Nephron progenitor cell (in vitro differentiated cells): Measurements from ENCODE around the gene GFRA1.

ENCODE experiments used
- DNase-seq: peaks from one replicate; pipeline ENCODE4 v3.0.0; 2021
- H3K27ac Mint-ChIP-seq: 2 replicates; pipeline ENCODE4 v1.8.0; 2021; ENCODE audit warnings: mild to moderate bottlenecking, moderate library complexity, mixed read lengths
- H3K27me3 Mint-ChIP-seq: 2 replicates; pipeline ENCODE4 v1.8.0; 2021; ENCODE audit warnings: mild to moderate bottlenecking, low read depth, mixed read lengths; ENCODE audit not compliant: poor library complexity
- H3K36me3 Mint-ChIP-seq: 2 replicates; pipeline ENCODE4 v1.8.0; 2021; ENCODE audit warnings: low read depth, mixed read lengths
- H3K4me1 Mint-ChIP-seq: 2 replicates; pipeline ENCODE4 v1.8.0; 2021; ENCODE audit warnings: mixed read lengths
- H3K4me3 Mint-ChIP-seq: 2 replicates; pipeline ENCODE4 v1.8.0; 2021; ENCODE audit warnings: mild to moderate bottlenecking, moderate library complexity, mixed read lengths
- H3K9me3 Mint-ChIP-seq: 2 replicates; pipeline ENCODE4 v1.8.0; 2021; ENCODE audit warnings: mild to moderate bottlenecking, moderate library complexity, mixed read lengths
- CTCF ChIP-seq: fragments of 200-600 bp; sonication (generic); IDR thresholded peaks from 2 replicates; pipeline ENCODE4 v1.5.0; 2021; ENCODE audit warnings: antibody characterized with exemption

The GFRA1 gene

GRCh38 chr10:116084161-116084560, 188.8 kb downstream of the GFRA1 start:
- no peak overlapping the region for H3K27ac Mint-ChIP-seq
- DNase-seq = no peak
- H3K4me1 Mint-ChIP-seq = peaks cover 53% of the 10 kb centered on the region
- no peaks in the 10 kb centered on the region for H3K9me3 Mint-ChIP-seq
- TF ChIP-seq CTCF = no peak
- H3K27me3 Mint-ChIP-seq = peaks cover 3% of the 10 kb centered on the region
- no peak overlapping the region for H3K4me3 Mint-ChIP-seq
- H3K36me3 Mint-ChIP-seq = no peaks in the 10 kb centered on the region

- Mint-ChIP-seq H3K36me3 (no peaks in the 10 kb centered on the region), H3K27ac (peak overlapping the region; percentile 25), H3K4me1 (peaks cover 49% of the 10 kb centered on the region), H3K9me3 (no peaks in the 10 kb centered on the region), H3K4me3 (no peak overlapping the region), H3K27me3 (peaks cover 7% of the 10 kb centered on the region)
- no peak for DNase-seq
- TF ChIP-seq CTCF = no peak
Measured at GRCh38 chr10:116083226-116083762, 189.7 kb downstream of the GFRA1 start.

GRCh38 chr10:116082762-116083161, 190.2 kb downstream of the GFRA1 start:
- H3K27me3 Mint-ChIP-seq = peaks cover 9% of the 10 kb centered on the region
- TF ChIP-seq CTCF = no peak
- H3K4me3 Mint-ChIP-seq = no peak overlapping the region
- DNase-seq = no peak
- peak overlapping the region; percentile 53 for H3K27ac Mint-ChIP-seq
- H3K36me3 Mint-ChIP-seq = no peaks in the 10 kb centered on the region
- H3K4me1 Mint-ChIP-seq = peaks cover 49% of the 10 kb centered on the region
- no peaks in the 10 kb centered on the region for H3K9me3 Mint-ChIP-seq

GRCh38 chr10:116082206-116082605, 190.8 kb downstream of the GFRA1 start:
- Mint-ChIP-seq H3K9me3 (no peaks in the 10 kb centered on the region), H3K4me3 (no peak overlapping the region), H3K27me3 (peaks cover 9% of the 10 kb centered on the region), H3K36me3 (no peaks in the 10 kb centered on the region), H3K4me1 (peaks cover 49% of the 10 kb centered on the region), H3K27ac (no peak overlapping the region)
- TF ChIP-seq CTCF = no peak
- DNase-seq = no peak

- no peaks in the 10 kb centered on the region for H3K36me3 Mint-ChIP-seq
- H3K27me3 Mint-ChIP-seq = peaks cover 9% of the 10 kb centered on the region
- no peaks in the 10 kb centered on the region for H3K9me3 Mint-ChIP-seq
- H3K27ac Mint-ChIP-seq = no peak overlapping the region
- no peak overlapping the region for H3K4me3 Mint-ChIP-seq
- DNase-seq = no peak
- peaks cover 47% of the 10 kb centered on the region for H3K4me1 Mint-ChIP-seq
- TF ChIP-seq CTCF = no peak
Measured at GRCh38 chr10:116080553-116080952, 192.5 kb downstream of the GFRA1 start.

- Mint-ChIP-seq H3K36me3 (no peaks in the 10 kb centered on the region), H3K4me3 (no peak overlapping the region), H3K9me3 (no peaks in the 10 kb centered on the region), H3K4me1 (peaks cover 46% of the 10 kb centered on the region), H3K27me3 (peaks cover 7% of the 10 kb centered on the region), H3K27ac (no peak overlapping the region)
- TF ChIP-seq CTCF = no peak
- no peak for DNase-seq
Measured at GRCh38 chr10:116079355-116079754, 193.7 kb downstream of the GFRA1 start.
